ENCODE results near the gene PRKG1. TPM values are rescaled to one million over a fixed set of nuclear protein-coding genes. Genes with fewer than 3 reads are reported as not detected.

Gene PRKG1
- total and polyA plus RNA-seq, 2 of the 4 experiments (the other 2 are of a cell fraction), result 3.5 to 18.3 TPM

GRCh38 chr10:51125518-51125917, 51.2 kb downstream of the PRKG1 start:
- Histone ChIP-seq H3K18ac (ENCODE audit: low read depth, low read length) (no peak overlapping the region), H3K36me3 (ENCODE audit: control insufficient read depth, insufficient read depth, low read length) (no peaks in the 10 kb centered on the region), H3K56ac (ENCODE audit: extremely low read depth, insufficient read depth, low read length) (no peak overlapping the region), H3K27me3 (ENCODE audit: control insufficient read depth, insufficient read depth, low read length) (no peaks in the 10 kb centered on the region), H4K8ac (ENCODE audit: low read depth in 2 of 2, low read length in 2 of 2) (no peak overlapping the region), H3K4me2 (ENCODE audit: low read depth, low read length) (no peak overlapping the region), H3K4me3 (ENCODE audit: insufficient read depth, low read depth, low read length) (no peak overlapping the region), H3K27ac (ENCODE audit: insufficient read depth, low read length) (no peak overlapping the region), H3K14ac (replicated peaks; ENCODE audit: low read depth, low read length) (no peak overlapping the region), H2BK15ac (ENCODE audit: low read depth, low read length) (no peak overlapping the region), H2AFZ (replicated peaks; ENCODE audit: low read length, poor library complexity) (no peak overlapping the region), H4K5ac (ENCODE audit: low read depth, low read length) (no peak overlapping the region), H3K4ac (ENCODE audit: low read depth, low read length) (no peak overlapping the region), H3K9me3 (ENCODE audit: control insufficient read depth, insufficient read depth, low read length) (no peaks in the 10 kb centered on the region), H3K9ac (ENCODE audit: low read depth, low read length) (no peak overlapping the region), H2BK5ac (ENCODE audit: low read depth, low read length, poor library complexity, severe bottlenecking) (no peak overlapping the region), H2BK20ac (ENCODE audit: low read depth, low read length) (no peak overlapping the region), H4K91ac (ENCODE audit: insufficient read depth, low read depth, low read length) (no peak overlapping the region), H3K9me1 (ENCODE audit: insufficient read depth, low read length) (no peaks in the 10 kb centered on the region), H2AK5ac (ENCODE audit: low read depth, low read length) (no peak overlapping the region), H3K4me1 (ENCODE audit: control insufficient read depth, insufficient read depth, low read length) (no peaks in the 10 kb centered on the region), H3K79me1 (ENCODE audit: low read depth in 1 of 2, low read length in 2 of 2) (peaks cover 7 to 30% of the 10 kb centered on the region in 2 experiments; a peak in 3 of 4 replicates), H4K20me1 (ENCODE audit: insufficient read depth, low read length) (no peaks in the 10 kb centered on the region), H2AK9ac (replicated peaks; ENCODE audit: low read depth, low read length, poor library complexity) (no peak overlapping the region), H2BK120ac (ENCODE audit: low read depth, low read length) (no peak overlapping the region), H3K23ac (ENCODE audit: low read depth, low read length) (no peak overlapping the region)
- no peak for ATAC-seq (ENCODE audit: low read depth)
- WGBS, 2 experiments (ENCODE audit: extremely low coverage in 2 of 2, insufficient read length in 1 of 2), result no CpG with 5 or more reads among the region's 2 CpGs
- POLR2A ChIA-PET (ENCODE audit: unreplicated experiment), result no interaction called here
- intact Hi-C loops (cut with micrococcal nuclease) (no loop called here), dilution Hi-C loops (cut with HindIII; ENCODE audit: low sequenced_read_pairs, unreplicated experiment) (no loop called here), in situ Hi-C loops (cut with MboI; ENCODE audit: low sequenced_read_pairs) (no loop called here)
- CTCF ChIA-PET, result no interaction called here
- TF ChIP-seq, protein P1, sequence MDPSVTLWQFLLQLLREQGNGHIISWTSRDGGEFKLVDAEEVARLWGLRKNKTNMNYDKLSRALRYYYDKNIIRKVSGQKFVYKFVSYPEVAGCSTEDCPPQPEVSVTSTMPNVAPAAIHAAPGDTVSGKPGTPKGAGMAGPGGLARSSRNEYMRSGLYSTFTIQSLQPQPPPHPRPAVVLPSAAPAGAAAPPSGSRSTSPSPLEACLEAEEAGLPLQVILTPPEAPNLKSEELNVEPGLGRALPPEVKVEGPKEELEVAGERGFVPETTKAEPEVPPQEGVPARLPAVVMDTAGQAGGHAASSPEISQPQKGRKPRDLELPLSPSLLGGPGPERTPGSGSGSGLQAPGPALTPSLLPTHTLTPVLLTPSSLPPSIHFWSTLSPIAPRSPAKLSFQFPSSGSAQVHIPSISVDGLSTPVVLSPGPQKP (IDR thresholded peaks at IDR 0.05; ENCODE audit: borderline replicate concordance, low read depth, low read length), result no peak
- TF ChIP-seq RAD21 (IDR thresholded peaks at IDR 0.05; ENCODE audit: low read length), result no peak
- no TSS peak for BruUV-seq (replicated peaks)
- DNase-seq, result no peak
